ENCODE measurements around the gene CDH4. TPM values are rescaled to one million over a fixed set of nuclear protein-coding genes. Genes with fewer than 3 reads are reported as not detected.

The CDH4 gene
- total and polyA plus RNA-seq, 2 of the 4 experiments (the other 2 are of a cell fraction): 1.6 to 3.5 TPM

GRCh38 chr20:61723529-61724257 lies 471.6 kb downstream of the CDH4 start:
- no peak for TF ChIP-seq USF2 (IDR thresholded peaks at IDR 0.05; ENCODE audit: low read depth, low read length)
- TF ChIP-seq RCOR1 (IDR thresholded peaks at IDR 0.05; ENCODE audit: insufficient replicate concordance, low read length): no peak
- no peak for TF ChIP-seq SMC3 (IDR thresholded peaks at IDR 0.05; ENCODE audit: low read depth, low read length)
- TF ChIP-seq BHLHE40 (IDR thresholded peaks at IDR 0.05; ENCODE audit: low read depth, low read length): no peak
- no peak for TF ChIP-seq RFX5 (IDR thresholded peaks at IDR 0.05; ENCODE audit: low read depth, low read length)
- no peak for TF ChIP-seq CEBPB (IDR thresholded peaks at IDR 0.05; ENCODE audit: low read depth, low read length)
- no peak for TF ChIP-seq MAFK (IDR thresholded peaks at IDR 0.05; ENCODE audit: low read depth, low read length)
- no peak for TF ChIP-seq NFE2L2 (IDR thresholded peaks at IDR 0.05; ENCODE audit: low read depth, low read length)
- no peak for TF ChIP-seq FOS (IDR thresholded peaks at IDR 0.05; ENCODE audit: low read depth, low read length)
- TF ChIP-seq RAD21 (IDR thresholded peaks at IDR 0.05; ENCODE audit: low read length): no peak
- no peak for TF ChIP-seq MAZ (IDR thresholded peaks at IDR 0.05; ENCODE audit: borderline replicate concordance, low read depth, low read length)
- TF ChIP-seq POLR2A (IDR thresholded peaks at IDR 0.05; ENCODE audit: low read depth, low read length): no peak
- no peak overlapping the region for H3K4me2 ChIP-seq (ENCODE audit: low read depth, low read length)
- no peak overlapping the region for H3K27ac ChIP-seq (ENCODE audit: insufficient read depth, low read length)
- WGBS, 2 experiments (ENCODE audit: extremely low coverage in 2 of 2, insufficient read length in 1 of 2): 80% methylated on average over 1 of the region's 12 CpGs; no CpG with 5 or more reads in 1 of the 2 experiments
- no peaks in the 10 kb centered on the region; the same call in 1 of the 2 replicates for H3K27me3 ChIP-seq (ENCODE audit: control insufficient read depth, insufficient read depth, low read length)
- no peak overlapping the region for H2BK20ac ChIP-seq (ENCODE audit: low read depth, low read length)
- H3K9me3 ChIP-seq (ENCODE audit: control insufficient read depth, insufficient read depth, low read length): peaks cover 10% of the 10 kb centered on the region; the same call in 1 of the 2 replicates
- H3K4me3 ChIP-seq (ENCODE audit: insufficient read depth, low read depth, low read length): no peak overlapping the region
- H2AK9ac ChIP-seq (replicated peaks; ENCODE audit: low read depth, low read length, poor library complexity): no peak overlapping the region
- intact Hi-C loops (cut with micrococcal nuclease) (no loop called here), in situ Hi-C loops (cut with MboI; ENCODE audit: low sequenced_read_pairs) (no loop called here), dilution Hi-C loops (cut with HindIII; ENCODE audit: low sequenced_read_pairs, unreplicated experiment) (no loop called here)
- ChIA-PET POLR2A (ENCODE audit: unreplicated experiment) (no interaction called here), CTCF (no interaction called here)
- no peak overlapping the region for H4K91ac ChIP-seq (ENCODE audit: insufficient read depth, low read depth, low read length)
- no peak overlapping the region for H3K9ac ChIP-seq (ENCODE audit: low read depth, low read length)
- H2BK5ac ChIP-seq (ENCODE audit: low read depth, low read length, poor library complexity, severe bottlenecking): no peak overlapping the region
- H4K5ac ChIP-seq (ENCODE audit: low read depth, low read length): no peak overlapping the region
- no peak overlapping the region for H3K56ac ChIP-seq (ENCODE audit: extremely low read depth, insufficient read depth, low read length)
- no peak for ATAC-seq (ENCODE audit: low read depth)
- H3K4me1 ChIP-seq (ENCODE audit: control insufficient read depth, insufficient read depth, low read length): no peaks in the 10 kb centered on the region
- H3K23ac ChIP-seq (ENCODE audit: low read depth, low read length): no peak overlapping the region
- no peaks in the 10 kb centered on the region for H3K9me1 ChIP-seq (ENCODE audit: insufficient read depth, low read length)
- H2AFZ ChIP-seq (replicated peaks; ENCODE audit: low read length, poor library complexity): no peak overlapping the region
- H2BK120ac ChIP-seq (ENCODE audit: low read depth, low read length): no peak overlapping the region
- no peak overlapping the region for H2AK5ac ChIP-seq (ENCODE audit: low read depth, low read length)
- BruUV-seq (replicated peaks): no TSS peak
- no peaks in the 10 kb centered on the region for H4K20me1 ChIP-seq (ENCODE audit: insufficient read depth, low read length)
- H3K36me3 ChIP-seq (ENCODE audit: control insufficient read depth, insufficient read depth, low read length): no peaks in the 10 kb centered on the region
- no peak overlapping the region for H3K14ac ChIP-seq (replicated peaks; ENCODE audit: low read depth, low read length)
- no peak overlapping the region for H2BK15ac ChIP-seq (ENCODE audit: low read depth, low read length)
- DNase-seq: no peak
- H3K4ac ChIP-seq (ENCODE audit: low read depth, low read length): no peak overlapping the region
- no peaks in the 10 kb centered on the region for H3K79me1 ChIP-seq (ENCODE audit: low read depth in 1 of 2, low read length in 2 of 2)
- no peak overlapping the region for H4K8ac ChIP-seq (ENCODE audit: low read depth in 2 of 2, low read length in 2 of 2)
- H3K18ac ChIP-seq (ENCODE audit: low read depth, low read length): no peak overlapping the region

Measured in IMR-90 (cell line).